ENCODE data around the gene RLN3. TPM values are rescaled to one million over a fixed set of nuclear protein-coding genes. Genes with fewer than 3 reads are reported as not detected.
A peak's percentile ranks its signal among the peaks of the same experiment; 100 is the strongest.

RLN3 gene
- total and polyA plus RNA-seq, 9 of the 15 experiments (the other 6 are each of a cell fraction or from before 2014, with no cell fraction given) = 0.31 to 1.2 (median 0.71) TPM; not detected in 6

GRCh38 chr19:14005349-14006084, 22.4 kb upstream of the RLN3 start (continued):
- TF ChIP-seq RNF219 (CRISPR knock-in tag; IDR thresholded peaks at IDR 0.05) (no peak), ZNF263 (CRISPR knock-in tag; IDR thresholded peaks at IDR 0.05; ENCODE audit: borderline replicate concordance) (peak; percentile 72), IRF1 (CRISPR knock-in tag; IDR thresholded peaks at IDR 0.05; ENCODE audit: borderline replicate concordance) (no peak), CBFA2T3 (IDR thresholded peaks at IDR 0.05) (no peak), JUN (IDR thresholded peaks at IDR 0.05; ENCODE audit: borderline replicate concordance, low read depth, low read length) (no peak), JUN (CRISPR knock-in tag; IDR thresholded peaks at IDR 0.05; ENCODE audit: borderline replicate concordance) (no peak), CXXC5 (CRISPR knock-in tag; IDR thresholded peaks at IDR 0.05) (peak; percentile 56; the same call in 1 of the 2 replicates), SMAD3 (CRISPR knock-in tag; conservative IDR thresholded peaks at IDR 0.05) (no peak), PKNOX1 (IDR thresholded peaks at IDR 0.05) (peak; percentile 66), ZBED1 (IDR thresholded peaks at IDR 0.05) (no peak), TEAD1 (CRISPR knock-in tag; IDR thresholded peaks at IDR 0.05) (peak; percentile 58 to 75; a peak in 3 of 4 replicates), ZNF655 (CRISPR knock-in tag; IDR thresholded peaks at IDR 0.05) (no peak), HCFC1 (IDR thresholded peaks at IDR 0.05; ENCODE audit: low read depth, low read length) (no peak), ZNF24 (IDR thresholded peaks at IDR 0.05) (peak; percentile 70), ZNF707 (CRISPR knock-in tag; conservative IDR thresholded peaks at IDR 0.05) (no peak), CBFB (CRISPR knock-in tag; IDR thresholded peaks at IDR 0.05) (no peak), ILF3 (IDR thresholded peaks at IDR 0.05; ENCODE audit: borderline replicate concordance) (no peak), TBP (optimal IDR thresholded peaks at IDR 0.05; ENCODE audit: low read depth, low read length) (peak; percentile 96), HDAC2 (IDR thresholded peaks at IDR 0.05) (peak; percentile 100)

Data from K562 (cell line).